ENCODE results near the gene ANKRD36. TPM values are rescaled to one million over a fixed set of nuclear protein-coding genes. Genes with fewer than 3 reads are reported as not detected.
"Not testable (repeated sequence)": the region's sequence is repeated elsewhere in the genome, so short reads cannot be mapped to it uniquely, and the experiment has no call there.

ANKRD36 gene
- polyA plus RNA-seq, 4 donors, result 2.5 to 14.2 TPM; not detected in 2

GRCh38 chr2:97098786-97099372 is 14.1 kb upstream of the ANKRD36 start:
- FAIRE-seq, result not testable (repeated sequence)

GRCh38 chr2:97106878-97107277 is 6.1 kb upstream of the ANKRD36 start:
- H3K4me3 ChIP-seq (ENCODE audit: low read depth in 1 of 3, low read length in 3 of 3); H3K4me1 ChIP-seq (ENCODE audit: control insufficient read depth in 3 of 3, insufficient read depth in 2 of 3, low read depth in 1 of 3, low read length in 2 of 3); H3K27ac ChIP-seq (ENCODE audit: low read depth in 1 of 3, low read length in 2 of 3); H3K36me3 ChIP-seq (ENCODE audit: control insufficient read depth in 3 of 3, insufficient read depth in 2 of 3, low read depth in 1 of 3, low read length in 3 of 3); H3K27me3 ChIP-seq (ENCODE audit: control insufficient read depth in 3 of 3, insufficient read depth in 3 of 3, low read length in 3 of 3); DNase-seq; H3K9me3 ChIP-seq (ENCODE audit: control insufficient read depth in 2 of 2, insufficient read depth in 1 of 2, low read depth in 1 of 2, low read length in 1 of 2); FAIRE-seq: not testable (repeated sequence)
- WGBS, 3 donors, result 80 to 89% (median 84%) methylated on average over 2 of the region's 2 CpGs

More at GRCh38 chr2:97098786-97099372, 14.1 kb upstream of the ANKRD36 start:
- WGBS, 3 donors, result 83 to 86% (median 84%) methylated on average over 3 of the region's 3 CpGs
- not testable (repeated sequence) for H3K9me3 ChIP-seq (ENCODE audit: control insufficient read depth in 2 of 2, insufficient read depth in 1 of 2, low read depth in 1 of 2, low read length in 1 of 2); H3K27ac ChIP-seq (ENCODE audit: low read depth in 1 of 3, low read length in 2 of 3); H3K4me1 ChIP-seq (ENCODE audit: control insufficient read depth in 3 of 3, insufficient read depth in 2 of 3, low read depth in 1 of 3, low read length in 2 of 3); DNase-seq; H3K36me3 ChIP-seq (ENCODE audit: control insufficient read depth in 3 of 3, insufficient read depth in 2 of 3, low read depth in 1 of 3, low read length in 3 of 3); H3K27me3 ChIP-seq (ENCODE audit: control insufficient read depth in 3 of 3, insufficient read depth in 3 of 3, low read length in 3 of 3); H3K4me3 ChIP-seq (ENCODE audit: low read depth in 1 of 3, low read length in 3 of 3)

GRCh38 chr2:97111246-97111645 is 1.7 kb upstream of the ANKRD36 start:
- not testable (repeated sequence) for H3K4me1 ChIP-seq (ENCODE audit: control insufficient read depth in 3 of 3, insufficient read depth in 2 of 3, low read depth in 1 of 3, low read length in 2 of 3); H3K27me3 ChIP-seq (ENCODE audit: control insufficient read depth in 3 of 3, insufficient read depth in 3 of 3, low read length in 3 of 3); FAIRE-seq; H3K36me3 ChIP-seq (ENCODE audit: control insufficient read depth in 3 of 3, insufficient read depth in 2 of 3, low read depth in 1 of 3, low read length in 3 of 3); H3K4me3 ChIP-seq (ENCODE audit: low read depth in 1 of 3, low read length in 3 of 3); H3K9me3 ChIP-seq (ENCODE audit: control insufficient read depth in 2 of 2, insufficient read depth in 1 of 2, low read depth in 1 of 2, low read length in 1 of 2); DNase-seq; H3K27ac ChIP-seq (ENCODE audit: low read depth in 1 of 3, low read length in 2 of 3)
- WGBS, 3 donors, result 66 to 84% (median 78%) methylated on average over 9 of the region's 9 CpGs

- 0% methylated on average over 27 to 42 of the region's 44 CpGs for WGBS, 3 donors
- H3K27me3 ChIP-seq (ENCODE audit: control insufficient read depth in 3 of 3, insufficient read depth in 3 of 3, low read length in 3 of 3); H3K9me3 ChIP-seq (ENCODE audit: control insufficient read depth in 2 of 2, insufficient read depth in 1 of 2, low read depth in 1 of 2, low read length in 1 of 2); H3K4me1 ChIP-seq (ENCODE audit: control insufficient read depth in 3 of 3, insufficient read depth in 2 of 3, low read depth in 1 of 3, low read length in 2 of 3); H3K36me3 ChIP-seq (ENCODE audit: control insufficient read depth in 3 of 3, insufficient read depth in 2 of 3, low read depth in 1 of 3, low read length in 3 of 3): not testable (repeated sequence)
- FAIRE-seq (peak; percentile 92), DNase-seq (peak; percentile 32 to 65)
- Histone ChIP-seq H3K4me3 (ENCODE audit: low read depth in 1 of 3, low read length in 3 of 3) (peak overlapping the region; percentile 53 to 63 (median 61)), H3K27ac (ENCODE audit: low read depth in 1 of 3, low read length in 2 of 3) (peak overlapping the region; percentile 78 to 98 (median 92))
Observed at GRCh38 chr2:97112320-97113049, 468 bp upstream of the ANKRD36 start.

GRCh38 chr2:97113882-97114255 is 916 bp downstream of the ANKRD36 start:
- FAIRE-seq; H3K36me3 ChIP-seq (ENCODE audit: control insufficient read depth in 3 of 3, insufficient read depth in 2 of 3, low read depth in 1 of 3, low read length in 3 of 3); H3K9me3 ChIP-seq (ENCODE audit: control insufficient read depth in 2 of 2, insufficient read depth in 1 of 2, low read depth in 1 of 2, low read length in 1 of 2); H3K27me3 ChIP-seq (ENCODE audit: control insufficient read depth in 3 of 3, insufficient read depth in 3 of 3, low read length in 3 of 3); H3K4me1 ChIP-seq (ENCODE audit: control insufficient read depth in 3 of 3, insufficient read depth in 2 of 3, low read depth in 1 of 3, low read length in 2 of 3); DNase-seq: not testable (repeated sequence)
- 0 to 2% (median 2%) methylated on average over 9 to 17 of the region's 18 CpGs for WGBS, 3 donors
- Histone ChIP-seq H3K4me3 (ENCODE audit: low read depth in 1 of 3, low read length in 3 of 3) (peak overlapping the region; percentile 53 to 63 (median 55)), H3K27ac (ENCODE audit: low read depth in 1 of 3, low read length in 2 of 3) (peak overlapping the region; percentile 71 to 94 (median 91))

- not testable (repeated sequence) for H3K4me1 ChIP-seq (ENCODE audit: control insufficient read depth in 3 of 3, insufficient read depth in 2 of 3, low read depth in 1 of 3, low read length in 2 of 3); H3K4me3 ChIP-seq (ENCODE audit: low read depth in 1 of 3, low read length in 3 of 3); FAIRE-seq; H3K36me3 ChIP-seq (ENCODE audit: control insufficient read depth in 3 of 3, insufficient read depth in 2 of 3, low read depth in 1 of 3, low read length in 3 of 3); H3K27me3 ChIP-seq (ENCODE audit: control insufficient read depth in 3 of 3, insufficient read depth in 3 of 3, low read length in 3 of 3); DNase-seq; H3K9me3 ChIP-seq (ENCODE audit: control insufficient read depth in 2 of 2, insufficient read depth in 1 of 2, low read depth in 1 of 2, low read length in 1 of 2); H3K27ac ChIP-seq (ENCODE audit: low read depth in 1 of 3, low read length in 2 of 3)
- WGBS, 3 donors, result 84 to 100% (median 93%) methylated on average over 2 of the region's 2 CpGs
Observed at GRCh38 chr2:97129090-97129489, 16.1 kb downstream of the ANKRD36 start.

GRCh38 chr2:97144016-97144415 is 31.1 kb downstream of the ANKRD36 start:
- whole genome bisulfite sequencing, 3 donors, result 69 to 76% (median 74%) methylated on average over 3 of the region's 3 CpGs
- not testable (repeated sequence) for DNase-seq; H3K27me3 ChIP-seq (ENCODE audit: control insufficient read depth in 3 of 3, insufficient read depth in 3 of 3, low read length in 3 of 3); H3K27ac ChIP-seq (ENCODE audit: low read depth in 1 of 3, low read length in 2 of 3); H3K4me3 ChIP-seq (ENCODE audit: low read depth in 1 of 3, low read length in 3 of 3); H3K9me3 ChIP-seq (ENCODE audit: control insufficient read depth in 2 of 2, insufficient read depth in 1 of 2, low read depth in 1 of 2, low read length in 1 of 2); H3K36me3 ChIP-seq (ENCODE audit: control insufficient read depth in 3 of 3, insufficient read depth in 2 of 3, low read depth in 1 of 3, low read length in 3 of 3); FAIRE-seq; H3K4me1 ChIP-seq (ENCODE audit: control insufficient read depth in 3 of 3, insufficient read depth in 2 of 3, low read depth in 1 of 3, low read length in 2 of 3)

- not testable (repeated sequence) for FAIRE-seq; H3K4me1 ChIP-seq (ENCODE audit: control insufficient read depth in 3 of 3, insufficient read depth in 2 of 3, low read depth in 1 of 3, low read length in 2 of 3); H3K27ac ChIP-seq (ENCODE audit: low read depth in 1 of 3, low read length in 2 of 3); H3K9me3 ChIP-seq (ENCODE audit: control insufficient read depth in 2 of 2, insufficient read depth in 1 of 2, low read depth in 1 of 2, low read length in 1 of 2); DNase-seq; H3K36me3 ChIP-seq (ENCODE audit: control insufficient read depth in 3 of 3, insufficient read depth in 2 of 3, low read depth in 1 of 3, low read length in 3 of 3); H3K27me3 ChIP-seq (ENCODE audit: control insufficient read depth in 3 of 3, insufficient read depth in 3 of 3, low read length in 3 of 3); H3K4me3 ChIP-seq (ENCODE audit: low read depth in 1 of 3, low read length in 3 of 3)
- WGBS, 3 donors, result 85 to 92% (median 90%) methylated on average over 1 of the region's 3 CpGs
Observed at GRCh38 chr2:97166548-97166947, 53.6 kb downstream of the ANKRD36 start.
